Measurements from ENCODE around the gene TRPC4.

TRPC4 gene

DNA sequence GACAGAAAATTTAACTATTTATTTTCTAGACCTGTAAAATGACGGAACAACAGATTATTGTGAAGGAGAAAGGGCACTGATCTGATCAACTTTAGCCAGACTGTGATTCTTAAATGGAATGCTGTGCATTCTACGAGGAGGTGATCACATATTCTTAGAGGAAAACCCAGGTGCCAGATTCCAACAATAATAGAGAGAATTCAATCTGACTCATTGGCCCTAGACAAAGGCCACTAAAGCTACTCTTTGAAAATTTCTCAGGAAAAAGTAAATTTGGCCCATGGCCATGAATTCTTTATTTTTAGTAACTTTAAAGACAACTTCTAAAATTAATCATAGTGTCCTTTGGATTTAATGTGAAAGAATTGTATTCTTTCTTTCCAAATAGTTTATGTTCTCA is 212.4 kb downstream of the TRPC4 start:
- DNase-seq (ENCODE audit: low spot score): no peak

DNA sequence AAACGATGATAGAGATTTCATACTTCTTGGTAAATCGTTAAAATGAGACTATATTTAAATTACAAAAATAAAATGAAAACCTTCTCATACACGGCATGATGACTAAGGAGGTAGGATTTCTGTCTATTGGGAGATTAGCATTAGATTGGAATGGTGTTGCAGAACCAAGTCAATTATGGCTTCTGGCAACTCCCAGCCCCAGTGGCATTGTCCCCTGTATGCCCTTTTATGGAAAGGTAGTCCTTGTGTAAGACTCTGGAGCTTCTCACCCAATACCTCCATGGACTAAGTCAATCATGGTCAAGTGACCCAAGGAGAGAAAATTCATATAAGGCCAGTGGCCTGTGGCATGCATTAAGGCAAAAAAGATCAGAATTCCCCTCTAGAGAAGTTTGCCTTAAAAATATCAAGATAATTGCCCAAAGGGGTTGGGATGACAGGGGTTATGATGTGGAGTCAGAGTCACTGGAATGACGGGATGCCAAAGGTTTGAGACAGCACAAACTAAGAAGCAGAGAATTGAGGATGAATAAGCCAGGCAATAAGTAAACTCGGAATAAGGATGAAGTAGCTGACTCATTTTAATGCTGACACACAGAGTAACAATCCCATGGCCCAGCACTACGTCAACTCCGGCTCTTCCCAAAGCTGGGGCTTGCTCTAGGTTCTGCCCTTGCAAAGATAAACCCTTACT is 213.2 kb downstream of the TRPC4 start:
- DNase-seq (ENCODE audit: low spot score): no peak

DNA sequence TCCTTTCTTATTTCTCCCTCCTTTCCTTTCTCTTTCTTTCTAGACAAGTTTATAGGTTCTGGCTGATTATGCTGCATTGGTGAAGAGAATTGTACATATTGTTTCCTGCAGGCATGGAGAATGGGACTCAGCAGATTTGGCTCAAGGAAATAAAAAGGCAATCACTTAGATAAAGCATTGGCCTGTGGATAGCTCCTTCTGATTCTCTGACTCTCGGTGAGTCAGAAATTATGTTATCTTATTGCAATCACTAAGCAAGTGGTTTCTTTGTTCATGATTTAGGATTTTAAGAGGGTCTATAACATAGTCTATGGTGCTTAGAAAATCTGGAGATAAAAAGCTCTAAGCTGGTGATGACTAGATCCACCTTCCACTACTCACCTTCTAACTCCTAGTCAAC is 217.0 kb downstream of the TRPC4 start:
- no peak for DNase-seq (ENCODE audit: low spot score)

DNA sequence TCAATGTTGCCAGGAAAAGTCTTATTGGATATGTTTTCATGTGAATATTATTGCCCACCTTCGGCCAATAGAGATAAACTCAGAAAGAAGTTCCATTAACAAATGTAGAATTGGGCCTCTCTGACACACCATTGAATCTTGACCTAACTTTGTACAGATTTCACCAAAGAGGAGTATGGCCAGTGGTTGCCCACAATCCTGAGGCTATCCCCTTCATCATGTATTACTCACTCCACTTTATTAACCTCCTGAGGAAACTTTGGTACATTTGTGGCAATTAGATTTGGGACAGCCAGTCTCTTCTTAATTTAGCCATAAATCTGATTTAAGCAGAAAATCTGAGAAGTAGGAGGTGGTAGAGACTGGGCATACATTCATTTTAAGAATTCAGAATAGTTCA is 217.7 kb downstream of the TRPC4 start:
- DNase-seq (ENCODE audit: low spot score): no peak

DNA sequence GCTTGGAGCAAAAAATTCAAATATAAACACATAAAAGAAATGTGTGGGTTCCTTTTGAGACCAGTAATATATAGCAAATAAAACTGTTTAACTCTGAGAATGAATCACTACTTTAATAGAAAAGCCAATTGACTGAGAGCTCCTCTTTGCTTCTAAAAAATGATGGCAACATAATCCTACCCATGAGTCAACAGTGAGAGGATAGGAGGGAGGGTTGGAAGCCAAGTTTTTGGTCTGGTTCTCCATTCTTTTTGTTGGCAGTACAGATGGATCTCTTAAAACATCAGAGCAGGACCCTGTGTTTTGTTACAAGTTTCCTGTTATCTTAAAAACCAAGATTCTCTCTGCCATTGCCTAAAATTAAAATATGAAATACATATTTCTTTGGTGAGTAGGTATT is 221.0 kb downstream of the TRPC4 start:
- no peak for DNase-seq (ENCODE audit: low spot score)

DNA sequence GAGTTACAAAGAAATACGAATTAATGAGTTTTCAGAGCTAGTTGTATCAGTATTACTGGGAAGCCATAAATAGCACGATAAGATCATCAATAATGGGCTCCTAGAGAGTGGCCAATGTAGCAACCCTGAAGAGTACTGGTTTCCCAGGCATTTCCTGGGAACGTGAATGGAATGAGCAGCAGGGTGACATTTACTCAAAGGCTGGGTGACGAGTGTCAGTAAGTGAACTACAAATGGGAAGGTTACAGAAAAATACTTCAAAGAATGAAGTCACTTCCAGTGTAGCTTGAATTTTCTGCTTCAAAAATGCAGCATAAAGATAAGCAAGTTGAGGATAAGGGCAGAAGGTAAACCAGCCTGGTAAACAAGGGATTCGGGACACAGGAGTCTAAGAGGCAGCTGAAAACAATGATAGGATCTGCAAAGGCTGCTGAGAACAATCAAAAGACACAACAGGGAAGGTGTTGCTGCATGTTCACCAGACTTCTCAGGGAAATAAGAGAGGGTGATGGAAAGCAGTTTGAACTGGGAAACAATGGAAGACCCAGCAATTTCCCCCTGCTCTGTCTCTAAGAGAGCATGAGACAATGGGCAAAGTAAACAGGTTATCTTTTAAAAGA is 222.4 kb downstream of the TRPC4 start:
- no peak for DNase-seq (ENCODE audit: low spot score)

DNA sequence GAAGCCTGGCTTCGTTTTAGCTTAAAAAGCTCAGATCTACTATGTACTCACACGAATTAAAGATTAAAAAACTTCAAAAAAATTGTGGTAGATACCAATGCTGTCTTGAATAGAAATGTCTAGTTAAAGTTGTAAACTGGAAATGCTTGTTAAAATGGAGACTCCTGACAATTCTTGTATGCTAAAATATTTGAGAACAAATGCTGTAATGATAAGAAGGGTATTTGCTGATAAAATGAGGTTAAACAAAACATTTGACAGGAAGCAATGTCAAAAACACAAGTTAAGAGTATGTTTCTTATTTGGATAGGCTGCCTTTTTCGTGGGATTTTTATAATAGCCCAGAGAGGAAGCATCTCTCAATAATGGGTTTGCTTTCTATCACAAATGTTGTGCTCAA is 223.0 kb downstream of the TRPC4 start:
- no peak for DNase-seq (ENCODE audit: low spot score)

DNA sequence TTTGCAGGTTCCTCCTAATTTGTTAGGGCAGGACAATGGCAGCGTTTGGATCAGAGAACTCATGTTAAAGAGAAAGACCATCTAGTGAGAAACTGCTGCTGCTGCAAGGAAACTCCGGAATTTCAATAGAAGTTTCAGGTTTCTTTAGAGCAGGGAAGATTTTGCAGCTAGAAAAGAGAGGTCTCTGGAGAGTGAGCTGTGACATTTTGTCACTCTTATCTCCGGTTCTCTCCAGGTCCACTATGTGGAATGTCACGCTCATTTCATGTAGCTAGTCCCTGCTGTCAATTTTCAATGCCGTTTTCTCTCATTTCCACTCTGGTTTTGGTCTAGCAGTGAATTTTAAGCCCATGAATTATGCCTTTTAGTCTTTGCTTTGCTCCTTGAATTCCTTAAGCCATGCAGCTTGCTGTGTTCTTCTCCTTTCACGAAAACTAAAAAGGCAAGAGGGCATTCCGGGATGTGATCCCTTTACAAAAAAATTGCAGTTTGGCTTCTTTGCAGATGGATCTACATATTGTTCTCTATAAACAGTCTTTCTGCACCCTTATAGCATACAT is 224.3 kb downstream of the TRPC4 start:
- DNase-seq (ENCODE audit: low spot score): no peak

DNA sequence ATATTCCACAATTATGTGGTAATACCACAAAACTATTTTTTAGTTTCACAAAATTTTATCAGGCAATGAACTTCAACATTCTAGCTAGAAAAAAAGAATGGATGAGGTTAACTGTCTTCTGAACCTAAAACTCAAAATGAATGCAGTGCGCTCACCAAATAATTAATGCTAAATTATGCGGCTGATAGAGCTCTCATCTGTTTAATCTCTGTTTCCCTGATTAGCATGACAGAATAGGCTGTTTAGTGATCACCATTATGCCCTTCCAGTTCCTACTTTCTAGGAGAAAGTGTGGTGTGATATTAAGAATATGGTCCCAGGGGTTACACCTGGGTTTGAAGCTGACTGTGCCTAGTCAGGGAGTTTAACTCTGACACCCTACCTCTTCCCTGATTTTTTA is 228.2 kb downstream of the TRPC4 start:
- no peak for DNase-seq (ENCODE audit: low spot score)

DNA sequence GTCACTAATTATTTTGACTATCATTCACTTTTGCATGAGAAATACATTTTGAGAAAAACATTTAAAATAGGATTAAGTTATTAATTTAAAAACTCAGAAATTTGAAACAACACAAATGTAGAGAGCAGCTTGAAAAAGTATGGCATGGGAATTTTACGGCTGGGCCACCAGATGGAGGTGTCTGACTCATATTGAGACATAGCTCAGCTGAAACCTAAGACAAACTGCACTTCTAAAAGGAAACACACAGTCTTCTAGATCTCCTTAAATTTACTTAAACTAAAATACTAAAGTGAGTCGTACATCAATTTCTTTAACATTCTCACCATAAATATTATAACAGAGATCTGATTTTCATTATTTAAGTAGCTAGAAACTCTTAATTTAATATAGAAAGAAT is 229.1 kb downstream of the TRPC4 start:
- peak; percentile 7 for DNase-seq (ENCODE audit: low spot score)

DNA sequence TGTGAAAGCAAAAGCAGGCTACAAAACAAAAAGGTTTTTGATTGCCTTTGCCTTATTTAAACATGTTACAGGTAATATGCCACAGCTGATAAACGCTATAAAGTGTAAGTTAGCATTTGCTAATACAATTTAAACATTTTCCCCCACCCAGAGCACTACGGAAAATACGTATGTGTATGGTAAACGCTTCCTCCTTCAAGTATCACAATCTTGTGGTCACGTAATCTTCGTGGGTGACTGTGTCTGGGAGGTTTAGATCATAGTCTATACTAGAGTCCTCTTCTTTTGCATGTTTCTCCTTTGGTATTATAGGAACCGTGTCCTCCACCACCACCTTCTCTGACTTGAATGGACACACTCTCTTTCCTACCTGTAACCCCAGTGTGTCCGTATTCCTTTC is 232.9 kb downstream of the TRPC4 start:
- DNase-seq (ENCODE audit: low spot score): no peak

DNA sequence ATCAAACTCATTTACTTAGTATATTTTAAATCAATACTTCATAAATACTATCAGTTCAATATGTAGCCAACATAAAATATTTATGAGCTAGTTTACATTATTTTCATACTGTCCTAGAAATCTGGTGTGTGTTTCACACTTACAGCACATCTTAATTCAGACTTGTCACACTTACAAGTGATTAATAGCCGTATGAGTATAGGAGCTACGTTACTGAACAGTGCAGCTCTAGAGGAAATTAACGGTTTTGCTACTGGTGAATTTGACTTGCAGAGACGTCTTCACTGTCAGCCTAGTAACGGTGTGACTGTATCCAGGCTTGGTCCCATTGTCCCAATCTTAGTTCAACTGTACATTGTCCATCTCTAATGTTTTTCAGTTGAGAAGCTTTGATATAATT is 237.3 kb downstream of the TRPC4 start:
- DNase-seq (ENCODE audit: low spot score): no peak

DNA sequence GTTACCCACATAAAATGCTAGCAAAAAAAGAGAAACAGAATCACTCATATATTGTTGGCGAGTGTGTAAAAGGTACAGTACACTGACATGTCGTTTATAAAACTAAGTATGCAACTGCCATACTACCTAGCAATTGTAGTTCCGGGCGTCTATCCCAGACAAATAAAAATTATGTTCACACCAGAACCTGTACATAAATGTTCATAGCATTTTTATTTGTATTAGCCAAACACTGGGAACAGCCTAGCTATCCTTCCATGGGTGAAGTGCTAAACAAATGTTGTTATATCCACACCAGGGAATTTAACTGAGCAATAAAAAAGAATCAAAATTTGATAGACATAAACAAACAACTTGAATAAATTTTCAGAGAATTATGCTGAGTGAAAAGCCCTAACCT is 242.1 kb downstream of the TRPC4 start:
- DNase-seq (ENCODE audit: low spot score): no peak

DNA sequence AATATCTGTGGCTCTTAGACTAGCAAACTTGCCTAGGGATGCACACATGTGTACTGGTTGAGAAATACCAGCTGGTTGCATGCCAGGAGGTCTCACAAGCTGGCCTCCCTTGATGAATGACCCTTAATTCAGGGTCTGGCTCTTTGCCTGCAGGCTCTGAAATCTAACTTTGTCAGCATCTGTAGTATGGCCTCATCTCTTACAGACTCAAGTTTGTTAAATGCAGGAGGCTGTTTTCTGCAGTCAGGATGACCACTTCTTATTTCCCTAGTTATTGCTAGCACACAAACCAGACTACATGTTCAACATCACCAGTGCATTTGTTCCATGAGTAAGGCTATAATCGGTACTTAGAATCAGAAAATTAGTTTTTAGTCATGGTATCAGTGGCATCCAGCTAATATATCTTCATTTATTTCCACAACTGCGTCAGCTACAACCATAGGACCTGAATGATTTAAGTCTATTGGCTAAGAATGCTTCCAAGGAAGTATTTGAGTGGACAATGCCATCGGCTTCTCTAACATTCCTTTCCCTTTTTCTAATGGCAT is 247.7 kb downstream of the TRPC4 start:
- DNase-seq (ENCODE audit: low spot score): no peak

DNA sequence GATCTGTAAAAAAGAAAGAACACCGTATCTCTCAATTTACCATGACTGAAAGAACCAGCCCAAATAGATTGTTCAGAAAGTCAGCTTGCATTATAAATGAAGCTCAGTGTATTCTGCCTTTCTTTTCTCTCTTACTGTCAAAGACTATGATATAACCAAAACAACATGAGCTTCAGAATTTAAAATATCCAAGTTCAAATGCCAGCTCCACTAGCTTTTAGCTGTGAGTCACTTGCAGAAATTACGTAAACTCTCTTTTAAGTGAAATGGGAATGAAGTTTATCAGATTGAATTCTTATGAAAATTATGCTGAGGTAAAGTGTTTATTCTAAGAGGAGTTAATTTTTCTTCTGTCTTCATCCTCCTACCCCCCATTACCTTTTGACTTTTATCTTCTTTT is 251.0 kb downstream of the TRPC4 start:
- DNase-seq (ENCODE audit: low spot score): no peak

DNA sequence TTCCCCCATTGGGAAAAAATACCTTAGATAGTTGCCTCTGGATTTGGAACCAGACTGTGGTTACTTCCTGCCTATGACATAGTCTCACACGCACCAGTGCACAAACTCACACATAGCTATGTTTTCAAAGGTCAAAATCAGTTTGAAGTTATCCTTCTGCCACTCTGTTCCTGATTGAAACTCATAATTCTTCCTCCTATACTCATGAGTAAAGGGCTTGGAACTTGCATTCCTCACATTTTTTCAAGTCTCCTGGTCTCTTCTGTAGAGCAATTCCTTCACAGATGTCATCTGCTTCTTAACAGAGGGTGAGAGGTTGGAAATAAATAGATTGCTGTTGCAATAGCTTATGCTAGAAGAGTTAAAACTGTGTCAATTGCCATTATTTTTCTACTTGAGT is 252.4 kb downstream of the TRPC4 start:
- DNase-seq (ENCODE audit: low spot score): no peak

DNA sequence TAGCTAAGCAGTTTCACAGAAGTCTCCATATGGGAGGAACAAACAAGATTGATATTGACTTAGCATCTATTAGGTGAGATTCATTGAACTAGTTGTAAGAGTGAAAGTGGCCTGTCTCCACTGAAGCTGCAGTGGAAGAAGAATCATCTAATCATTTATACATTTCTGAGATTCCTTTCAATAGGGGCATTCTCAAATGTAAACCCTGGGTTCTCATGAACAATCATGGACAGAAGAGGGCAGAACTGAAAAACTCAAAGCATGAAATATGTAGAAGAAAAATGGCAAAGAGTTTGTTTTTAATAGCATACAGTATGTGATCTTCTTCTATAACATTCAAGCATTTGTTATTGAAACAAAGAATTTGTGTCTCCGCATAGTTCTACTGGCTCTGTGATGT is 253.4 kb downstream of the TRPC4 start:
- no peak for DNase-seq (ENCODE audit: low spot score)

DNA sequence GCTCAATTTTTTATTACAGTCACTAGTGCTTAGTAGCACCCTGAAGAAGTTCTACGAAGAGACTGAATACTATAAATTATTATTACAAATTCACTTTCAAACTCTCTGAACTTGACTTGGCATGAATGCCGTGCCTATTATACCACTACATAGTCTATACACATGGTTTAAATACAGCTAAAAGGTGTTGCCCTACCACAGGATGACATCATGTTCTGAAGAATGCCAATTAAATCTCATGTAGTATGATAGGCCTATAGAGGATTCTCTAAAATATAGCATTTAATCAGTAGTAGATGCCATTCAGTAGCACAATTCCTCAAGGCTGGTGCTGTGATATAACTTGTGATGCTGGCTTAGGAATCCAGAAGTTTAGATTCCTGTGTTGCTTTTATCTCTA is 254.3 kb downstream of the TRPC4 start:
- DNase-seq (ENCODE audit: low spot score): no peak

DNA sequence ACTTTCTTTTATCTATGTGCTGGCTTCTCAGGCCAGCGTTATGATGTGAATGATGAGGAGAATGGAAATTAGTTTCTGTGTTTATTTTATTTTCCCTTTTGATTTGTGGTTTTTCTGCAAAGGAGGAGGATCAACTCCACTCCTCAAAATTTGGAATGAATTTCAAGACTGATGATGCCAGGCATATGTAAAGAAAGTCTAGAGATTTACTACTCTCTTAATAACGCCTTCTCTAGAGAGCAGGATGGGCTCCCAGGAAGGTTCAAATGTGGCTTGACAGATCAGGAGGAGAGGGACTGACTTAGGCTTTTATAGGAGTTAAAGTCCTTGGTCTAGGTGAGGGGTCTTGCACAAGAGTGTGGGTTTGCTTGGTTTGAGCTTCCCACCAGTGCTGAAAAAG is 255.9 kb downstream of the TRPC4 start:
- DNase-seq (ENCODE audit: low spot score): no peak

DNA sequence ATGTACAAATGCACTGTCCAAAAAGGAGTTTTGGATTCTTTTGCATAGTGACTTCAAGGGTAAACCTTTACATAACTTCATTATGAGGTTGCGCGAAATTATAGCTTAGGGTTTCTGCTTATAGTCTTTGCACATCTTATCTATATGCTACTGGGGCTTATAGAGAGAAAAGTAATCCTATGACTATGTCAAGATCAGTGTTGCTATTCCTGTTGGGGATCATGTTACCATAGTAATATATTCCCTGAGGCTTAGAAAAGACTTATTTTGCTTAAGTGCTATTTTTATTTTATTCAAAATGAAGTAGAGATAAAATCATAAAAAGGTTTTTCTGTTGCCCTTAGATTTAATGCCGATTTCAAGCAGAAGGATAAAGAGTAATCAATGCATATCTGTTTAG is 256.3 kb downstream of the TRPC4 start:
- no peak for DNase-seq (ENCODE audit: low spot score)

DNA sequence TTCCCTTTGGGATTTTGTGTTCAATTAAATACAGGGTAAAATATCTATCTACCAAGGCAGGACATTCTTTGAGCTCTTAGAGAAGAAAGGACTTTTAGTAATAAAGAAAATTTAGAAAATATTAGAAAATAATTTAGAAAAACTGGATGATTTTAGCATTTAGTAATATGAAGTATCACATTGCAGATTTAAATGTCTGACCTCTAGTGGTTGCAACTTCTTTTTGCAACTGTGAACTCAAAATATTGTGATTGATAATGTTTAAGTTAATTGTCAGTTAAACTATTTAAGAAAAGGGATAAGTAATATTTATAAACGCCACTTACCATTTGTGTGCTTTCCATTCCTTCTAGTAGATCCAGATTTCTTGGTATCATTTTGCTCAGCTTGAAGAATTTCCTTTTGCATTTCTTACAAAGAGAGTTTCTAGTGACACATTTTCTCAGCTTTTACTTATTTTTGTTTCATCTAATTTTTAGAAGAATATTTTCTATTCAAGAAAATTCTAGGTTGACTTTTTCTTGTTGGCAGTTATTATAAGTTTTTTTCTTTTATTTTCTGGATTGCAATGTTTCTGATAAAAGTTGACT is 260.7 kb downstream of the TRPC4 start:
- no peak for DNase-seq (ENCODE audit: low spot score)

DNA sequence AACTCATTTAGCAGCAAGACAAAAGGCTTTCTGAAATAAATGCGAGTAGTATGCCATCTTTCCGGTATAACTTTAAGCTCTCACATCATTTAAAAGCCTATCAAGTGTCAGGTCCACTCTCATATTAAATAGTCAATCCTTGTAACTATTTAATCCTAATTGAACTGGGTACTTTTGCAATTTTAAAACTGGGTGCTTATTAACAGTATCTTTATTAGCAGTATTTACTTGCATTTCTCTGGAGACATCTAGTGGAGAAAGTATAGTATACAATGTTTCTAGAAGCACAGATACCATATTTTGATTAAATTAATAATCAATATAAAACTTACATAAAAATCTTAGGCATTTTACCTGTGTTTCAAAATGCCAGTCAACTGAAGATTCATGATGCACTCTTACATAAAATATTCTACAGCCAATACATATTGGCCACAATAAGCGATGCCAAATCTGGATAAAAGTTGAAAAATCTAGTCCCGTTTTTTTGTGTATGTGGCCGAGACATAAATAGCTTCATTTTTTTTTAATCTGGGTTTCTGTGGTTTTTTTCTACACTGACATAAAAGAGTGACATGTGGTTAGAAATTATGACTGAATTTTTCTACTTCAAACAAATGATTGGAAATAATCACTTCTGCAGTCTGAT is 266.7 kb downstream of the TRPC4 start:
- peak; percentile 5 for DNase-seq (ENCODE audit: low spot score)

Data from cerebellar cortex (tissue), 1 donor.